ENCODE results near the gene PSIP1. TPM values are rescaled to one million over a fixed set of nuclear protein-coding genes. Genes with fewer than 3 reads are reported as not detected.
A peak's percentile ranks its signal among the peaks of the same experiment; 100 is the strongest.

The PSIP1 gene
- total RNA-seq (2011; cell fraction: chromatin; rRNA removed; ENCODE audit: low replicate concordance): 20.3 and 103 TPM in 2 replicates
- 14.7 and 17.6 TPM in 2 replicates for total RNA-seq (2011; cell fraction: nucleolus; rRNA removed)
- total RNA-seq (2011; cell fraction: nucleoplasm; rRNA removed): 44.9 and 69.0 TPM in 2 replicates
- 59.9 and 64.0 TPM in 2 replicates for total RNA-seq (2014; rRNA removed)
- 98.0 and 114 TPM in 2 replicates for total RNA-seq (2014; rRNA removed; fragmentation: Illumina TruSeq; extraction: Trizol)
- 106 and 113 TPM in 2 replicates for total RNA-seq (2015; rRNA removed; fragmentation: Illumina TruSeq; extraction: Trizol)
- total RNA-seq (2021): 52.3 and 56.8 TPM in 2 replicates
- 33.1 and 52.1 TPM in 2 replicates for polyA plus RNA-seq (2011; rRNA removed)
- 9.0 and 21.4 TPM in 2 replicates for polyA plus RNA-seq (2011; cell fraction: cytosol; rRNA removed)
- polyA plus RNA-seq (2011; cell fraction: nucleus; rRNA removed): 21.7 and 23.0 TPM in 2 replicates
- 73.2 and 90.2 TPM in 2 replicates for polyA plus RNA-seq (2012)
- polyA plus RNA-seq (2014; fragmentation: Illumina TruSeq; extraction: Trizol): 96.5 and 119 TPM in 2 replicates
- polyA plus RNA-seq (2014; fragmentation: Nextera tagmentation; extraction: Ambion mirVana): 10 to 100 TPM; 18.8 to 22.7 TPM
- 73.2 and 73.6 TPM in 2 replicates for polyA plus RNA-seq (2014; rRNA removed)
- polyA minus RNA-seq (2011; rRNA and poly(A)+ RNA removed): 56.3 and 62.3 TPM in 2 replicates
- polyA minus RNA-seq (2011; cell fraction: cytosol; rRNA and poly(A)+ RNA removed): 21.5 and 24.0 TPM in 2 replicates
- polyA minus RNA-seq (2011; cell fraction: nucleus; rRNA and poly(A)+ RNA removed): 26.3 and 51.1 TPM in 2 replicates
- Bru-seq, nascent RNA: percentile 83 among the genes with signal in this experiment
- percentile 89 among the genes with signal in this experiment for BruChase-seq, experiment 1, labeled RNA remaining after a 2-hour chase
- percentile 88 among the genes with signal in this experiment for BruChase-seq, experiment 2, labeled RNA remaining after a 6-hour chase
- long read RNA-seq, experiment 1, transcript PSIP1-202 (11 exons, 1,889 nt): minor isoform, 24 of 206 reads
- long read RNA-seq, experiment 1, transcript PSIP1-204 (16 exons, 3,364 nt): major isoform, 34 of 206 reads
- long read RNA-seq, experiment 1, transcript PSIP1-203 (16 exons, 3,391 nt): minor isoform, 12 of 206 reads
- long read RNA-seq, experiment 1, partial matches to known transcripts: 54 of 206 reads
- long read RNA-seq, experiment 1, other reads (novel, unspliced or antisense): 77 of 206 reads
- long read RNA-seq, experiment 2, partial matches to known transcripts: 5 of 43 reads
- long read RNA-seq, experiment 2, other reads (novel, unspliced or antisense): 37 of 43 reads
- long read RNA-seq, experiment 3, transcript PSIP1-202 (11 exons, 1,889 nt): major isoform, 5 of 44 reads
- long read RNA-seq, experiment 3, partial matches to known transcripts: 32 of 44 reads
- long read RNA-seq, experiment 3, other reads (novel, unspliced or antisense): 4 of 44 reads

DNA sequence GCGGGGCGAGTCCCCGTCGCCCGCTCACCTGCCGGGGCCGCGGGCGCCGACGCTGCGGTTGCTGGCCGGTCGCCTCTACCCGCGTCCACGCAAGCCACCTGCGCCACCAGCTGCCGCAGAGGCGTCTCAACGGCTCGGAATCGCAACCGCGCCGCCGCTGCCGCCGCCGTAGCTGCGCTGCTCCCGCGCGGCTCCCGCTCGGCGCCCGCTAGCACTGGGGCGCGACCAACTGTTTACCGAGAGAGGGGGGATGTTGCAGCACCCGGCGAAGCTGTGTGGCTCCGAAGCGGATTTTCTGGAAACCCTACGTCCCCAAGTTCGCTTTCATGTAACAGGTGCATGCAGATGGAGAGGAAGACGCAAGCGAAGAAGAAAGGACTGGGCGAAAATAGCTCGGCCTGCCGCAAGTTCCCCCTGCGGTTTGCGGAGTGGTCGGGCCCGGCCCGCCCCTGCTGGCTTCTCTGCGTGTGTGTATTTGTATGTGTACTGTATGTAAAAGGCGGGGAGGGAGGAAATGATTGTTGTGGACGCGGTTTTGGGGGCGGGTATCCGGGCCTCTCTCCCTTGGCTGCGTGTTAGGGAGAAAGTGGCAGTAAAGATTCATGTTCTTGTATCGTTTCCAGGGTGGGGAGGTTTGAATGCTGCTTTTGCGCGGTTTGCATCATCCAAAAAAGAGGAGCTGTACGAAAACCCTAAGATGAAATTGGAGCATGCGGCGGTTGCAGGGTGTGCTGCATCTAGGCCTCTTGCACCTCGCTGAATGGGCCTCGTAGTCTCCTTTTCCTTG, at the start of gene PSIP1:
TSS of gene PSIP1 (minus strand) at position 182 of the 787 bp plus-strand sequence. CDS start 782 bp downstream, outside the sequence.
- peak; percentile 84 for FAIRE-seq
- under 1% methylated on average over 45 of the region's 72 CpGs for WGBS (ENCODE audit: insufficient coverage, low coverage, missing lambda C conversion rate)
- peak; percentile 99 for TF ChIP-seq CBFB (CRISPR knock-in tag; IDR thresholded peaks at IDR 0.05)
- 0 out of 2 replicates have a peak, but pooled peaks have one; percentile 24 for TF ChIP-seq EGR1 (conservative IDR thresholded peaks at IDR 0.05)
- peak; percentile 93 for TF ChIP-seq CTBP1 (IDR thresholded peaks at IDR 0.05; ENCODE audit: borderline replicate concordance)
- peak; percentile 98 for TF ChIP-seq HNRNPLL (IDR thresholded peaks at IDR 0.05; ENCODE audit: low read depth, low read length, poor library complexity, severe bottlenecking)
- peak in 1 of 2 experiments; percentile 14; a peak in 1 of 4 replicates for TF ChIP-seq HDAC1 (IDR thresholded peaks at IDR 0.05)
- TF ChIP-seq HMGN3 (IDR thresholded peaks at IDR 0.05; ENCODE audit: borderline replicate concordance, extremely low read depth, insufficient read length, low read depth, low read length): peak; percentile 62
- TF ChIP-seq, protein P1, sequence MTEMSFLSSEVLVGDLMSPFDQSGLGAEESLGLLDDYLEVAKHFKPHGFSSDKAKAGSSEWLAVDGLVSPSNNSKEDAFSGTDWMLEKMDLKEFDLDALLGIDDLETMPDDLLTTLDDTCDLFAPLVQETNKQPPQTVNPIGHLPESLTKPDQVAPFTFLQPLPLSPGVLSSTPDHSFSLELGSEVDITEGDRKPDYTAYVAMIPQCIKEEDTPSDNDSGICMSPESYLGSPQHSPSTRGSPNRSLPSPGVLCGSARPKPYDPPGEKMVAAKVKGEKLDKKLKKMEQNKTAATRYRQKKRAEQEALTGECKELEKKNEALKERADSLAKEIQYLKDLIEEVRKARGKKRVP (CRISPR knock-in tag; IDR thresholded peaks at IDR 0.05): no peak
- no peak for TF ChIP-seq HDAC6 (IDR thresholded peaks at IDR 0.05; ENCODE audit: low read depth, low read length)
- 0 out of 2 replicates have a peak, but pooled peaks have one; percentile 19 for TF ChIP-seq TGIF2 (CRISPR knock-in tag; IDR thresholded peaks at IDR 0.05)
- no peak for TF ChIP-seq EZH2 (IDR thresholded peaks at IDR 0.05; ENCODE audit: borderline replicate concordance, low read depth, low read length)
- TF ChIP-seq, protein P2, sequence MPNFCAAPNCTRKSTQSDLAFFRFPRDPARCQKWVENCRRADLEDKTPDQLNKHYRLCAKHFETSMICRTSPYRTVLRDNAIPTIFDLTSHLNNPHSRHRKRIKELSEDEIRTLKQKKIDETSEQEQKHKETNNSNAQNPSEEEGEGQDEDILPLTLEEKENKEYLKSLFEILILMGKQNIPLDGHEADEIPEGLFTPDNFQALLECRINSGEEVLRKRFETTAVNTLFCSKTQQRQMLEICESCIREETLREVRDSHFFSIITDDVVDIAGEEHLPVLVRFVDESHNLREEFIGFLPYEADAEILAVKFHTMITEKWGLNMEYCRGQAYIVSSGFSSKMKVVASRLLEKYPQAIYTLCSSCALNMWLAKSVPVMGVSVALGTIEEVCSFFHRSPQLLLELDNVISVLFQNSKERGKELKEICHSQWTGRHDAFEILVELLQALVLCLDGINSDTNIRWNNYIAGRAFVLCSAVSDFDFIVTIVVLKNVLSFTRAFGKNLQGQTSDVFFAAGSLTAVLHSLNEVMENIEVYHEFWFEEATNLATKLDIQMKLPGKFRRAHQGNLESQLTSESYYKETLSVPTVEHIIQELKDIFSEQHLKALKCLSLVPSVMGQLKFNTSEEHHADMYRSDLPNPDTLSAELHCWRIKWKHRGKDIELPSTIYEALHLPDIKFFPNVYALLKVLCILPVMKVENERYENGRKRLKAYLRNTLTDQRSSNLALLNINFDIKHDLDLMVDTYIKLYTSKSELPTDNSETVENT (CRISPR knock-in tag; IDR thresholded peaks at IDR 0.05): no peak
- peak; percentile 78; the same call in 1 of the 2 replicates for TF ChIP-seq GATAD2B (IDR thresholded peaks at IDR 0.05; ENCODE audit: borderline replicate concordance)
- no peak for TF ChIP-seq TRIM28 (IDR thresholded peaks at IDR 0.05)

More for the DNA sequence above, at the start of gene PSIP1:
- Histone ChIP-seq H3K27me3 (ENCODE audit: control insufficient read depth in 2 of 2, insufficient read depth in 2 of 2, low read length in 2 of 2) (no peaks in the 10 kb centered on the region), H3K4me3 (peak within 1 kb of the TSS; percentile 81), H4K20me1 (replicated peaks; ENCODE audit: control insufficient read depth, insufficient read depth, low read length) (no peaks in the 10 kb centered on the region), H3K36me3 (ENCODE audit: control insufficient read depth, insufficient read depth, low read length) (peaks cover 33% of the 10 kb centered on the region), H3K9me3 (replicated peaks; ENCODE audit: control insufficient read depth, insufficient read depth, low read depth, low read length) (no peaks in the 10 kb centered on the region), H2AFZ (ENCODE audit: low read depth, low read length) (peak within 1 kb of the TSS; percentile 98), H3K9me1 (ENCODE audit: control insufficient read depth, insufficient read depth, low read length) (no peaks in the 10 kb centered on the region), H3K27ac (ENCODE audit: extremely low read depth, low read depth, low read length) (peak within 1 kb of the TSS; percentile 98), H3K9ac (ENCODE audit: insufficient read depth in 1 of 2, low read depth in 2 of 2, low read length in 2 of 2) (peak within 1 kb of the TSS; percentile 89 to 95), H3K4me1 (replicated peaks in 1 of 2; ENCODE audit: control insufficient read depth in 2 of 2, insufficient read depth in 2 of 2, low read length in 2 of 2) (peaks cover 3 to 7% of the 10 kb centered on the region in 2 experiments; a peak in 2 of 5 replicates), H3K79me2 (ENCODE audit: control insufficient read depth, insufficient read depth, low read length) (peaks cover 43% of the 10 kb centered on the region), H3K4me2 (ENCODE audit: insufficient read depth, low read length) (peak within 1 kb of the TSS; percentile 83)
- in situ Hi-C loops (cut with MboI): no loop called here
- ChIA-PET CTCF (ENCODE audit: low intra/inter-chr PET ratio) (no interaction called here), POLR2A (interaction anchor here (0.7 to 3.4 kb wide), 2 partner anchors 10 to 141 kb away, joined by 3 to 10 read pairs; no protein-coding TSS in a partner anchor)
- ATAC-seq: peak; percentile 89
- DNase-seq (ENCODE audit: extremely low read depth in 1 of 4, low spot score in 3 of 4): peak; percentile 67 to 84 (median 73)
- BruUV-seq (replicated peaks): no TSS peak
- intact Hi-C loops (cut with micrococcal nuclease): loop anchor here (5.0 kb wide), 1 partner anchor 41 kb away; the partner anchor contains the start of gene CCDC171

All from K562 (cell line).